NB4 (cell line): Measurements from ENCODE around the gene DDX27.

ENCODE experiments used
- DNase-seq: peaks from one replicate; pipeline ENCODE4 v3.0.0; 2010; ENCODE audit warnings: low read depth
- H3K4me3 ChIP-seq: one replicate; pipeline ENCODE4 v1.5.1; 2011; ENCODE audit warnings: mild to moderate bottlenecking, low read depth, low read length, moderate library complexity
- CTCF ChIP-seq: IDR thresholded peaks from one replicate; pipeline ENCODE4 v1.5.1; 2012; ENCODE audit warnings: low read depth, low read length
- MAX ChIP-seq: IDR thresholded peaks from 2 replicates; pipeline ENCODE4 v1.6.1; 2011; ENCODE audit warnings: low read depth, low read length
- MYC ChIP-seq: IDR thresholded peaks from 2 replicates; pipeline ENCODE4 v1.6.1; 2011; ENCODE audit warnings: low read depth, low read length
- POLR2A ChIP-seq: IDR thresholded peaks from 2 replicates; pipeline ENCODE4 v1.6.1; 2011; ENCODE audit warnings: mild to moderate bottlenecking; ENCODE audit not compliant: insufficient read length; ENCODE audit errors: extremely low read depth

The DDX27 gene

GRCh38 chr20:49275216-49275615 is 56.0 kb downstream of the DDX27 start:
- no peak for DNase-seq
- H3K4me3 ChIP-seq: peak overlapping the region; percentile 12
- TF ChIP-seq POLR2A: no peak
- no peak for TF ChIP-seq CTCF

- no peak for TF ChIP-seq MAX
- TF ChIP-seq POLR2A: no peak
- H3K4me3 ChIP-seq: peak overlapping the region; percentile 12
- DNase-seq: no peak
Measured at GRCh38 chr20:49275636-49276035, 56.4 kb downstream of the DDX27 start.

- TF ChIP-seq MAX: peak; percentile 65
- peak; percentile 20; the same call in 1 of the 2 replicates for TF ChIP-seq MYC
- no peak for TF ChIP-seq POLR2A
- TF ChIP-seq CTCF: no peak
- peak; percentile 84 for DNase-seq
- peak overlapping the region; percentile 75 for H3K4me3 ChIP-seq
Measured at GRCh38 chr20:49276161-49276960, 57.1 kb downstream of the DDX27 start.

- H3K4me3 ChIP-seq: peak overlapping the region; percentile 75
- no peak for TF ChIP-seq CTCF
- no peak for TF ChIP-seq MAX
- TF ChIP-seq POLR2A: no peak
- TF ChIP-seq MYC: no peak
- DNase-seq: peak; percentile 48
Measured at GRCh38 chr20:49276961-49277785, 58.0 kb downstream of the DDX27 start.

GRCh38 chr20:49277786-49278035 is 58.5 kb downstream of the DDX27 start:
- DNase-seq: no peak
- peak overlapping the region; percentile 75 for H3K4me3 ChIP-seq
- TF ChIP-seq CTCF (no peak), MAX (no peak), MYC (no peak), POLR2A (no peak)

- peak; percentile 99 for DNase-seq
- H3K4me3 ChIP-seq: peak within 1 kb of the TSS; percentile 97
- TF ChIP-seq POLR2A (peak; percentile 100), CTCF (peak; percentile 8), MYC (peak; percentile 94), MAX (peak; percentile 73)
Measured at GRCh38 chr20:49278036-49278817, 59.0 kb downstream of the DDX27 start, which contains the start of gene ZNFX1. TSS of gene ZNFX1 (minus strand) at chr20:49278057. CDS start at chr20:49275839, 2,218 bp downstream.
